Ovary (tissue), 9 donors: ENCODE data around the gene RAVER2. TPM values are rescaled to one million over a fixed set of nuclear protein-coding genes. Genes with fewer than 3 reads are reported as not detected.

Source experiments
- DNase-seq, 5 donors: peaks; one replicate each; pipeline ENCODE4 v3.0.0-alpha.2; 2019 to 2020
- H3K27ac ChIP-seq, 2 donors: fragments of 200-600 bp; one replicate each; pipeline versions ENCODE4 v1.5.1 to v1.8.0; 2019 to 2022
- H3K27me3 ChIP-seq: fragments of 200-600 bp; one replicate; pipeline ENCODE4 v1.8.0; 2022
- H3K36me3 ChIP-seq: fragments of 200-600 bp; sonication (generic); one replicate; pipeline ENCODE4 v1.5.1; 2019
- H3K4me1 ChIP-seq: one replicate; pipeline ENCODE4 v1.8.1; 2013; ENCODE audit warnings: mild to moderate bottlenecking, moderate library complexity; ENCODE audit not compliant: insufficient read depth
- H3K4me3 ChIP-seq: fragments of 200-600 bp; sonication (generic); one replicate; pipeline ENCODE4 v1.5.1; 2017
- H3K9me3 ChIP-seq, 2 donors: fragments of 200-600 bp in 1 of 2; sonication (generic) in 1 of 2; one replicate each; pipeline versions ENCODE4 v1.5.1 to v1.8.1; 2013 to 2019; ENCODE audit warnings: mild to moderate bottlenecking in 1 of 2, moderate library complexity in 1 of 2
- CTCF ChIP-seq, 3 donors: fragments of 450-650 bp in 2 of 3; fragments of 200-600 bp in 1 of 3; IDR thresholded peaks; one replicate each; pipeline versions ENCODE4 v1.5.1 to v1.8.0; 2016 to 2022; ENCODE audit warnings: antibody characterized with exemption in 3 of 3, mild to moderate bottlenecking in 1 of 3
- EP300 ChIP-seq: sonication (generic); formaldehyde crosslinking; IDR thresholded peaks from one replicate; pipeline ENCODE4 v1.6.1; 2017; ENCODE audit warnings: antibody characterized with exemption
- POLR2A ChIP-seq: fragments of 450-650 bp; IDR thresholded peaks from one replicate; pipeline ENCODE4 v1.6.1; 2017; ENCODE audit warnings: antibody characterized with exemption, mild to moderate bottlenecking, moderate library complexity
- WGBS, 3 donors: extraction: QIAGEN DNeasy Blood & Tissue Kit in 1 of 3; methylation state at CpG; one replicate each; pipeline versions ENCODE4 v1.1.5 to v1.1.7; 2013 to 2017; 5-methylcytosine and 5-hydroxymethylcytosine counted together
- intact Hi-C, 4 donors: fragments of 100-400 bp; cut with DNase I; formaldehyde crosslinking; loops; one replicate each; pipeline versions ENCODE4 v1.11.0 to v1.15.1; 2022 to 2023
- polyA plus RNA-seq, 2 donors: library from polyadenylated mRNA; stranded (reverse); fragments of 200-250 nt in 1 of 2; fragments of 350-450 nt in 1 of 2; fragmentation: Illumina TruSeq in 1 of 2; extraction: RNeasy Lipid Tissue Mini Kit (QIAGEN cat#74804) in 1 of 2; gene quantifications; one replicate each; pipeline ENCODE4 v1.2.3, GENCODE V29; 2013 to 2014
- total RNA-seq, 7 donors: library from RNA; depleted of rRNA in 2 of 7; stranded (reverse); fragments of >200 nt in 2 of 7; fragmentation: NEBNext Ultra II Directional in 3 of 7; extraction: Animal tissue kit (Norgen Biotek cat#: 25700) in 3 of 7; gene quantifications; one replicate each; pipeline versions ENCODE4 v1.1.0 to v1.2.4, GENCODE V29; 2016 to 2023
- donor health status: DM: no; HTN: no; CAD: no; lungs with moderate emphysema.
- donor health status: DM: no; HTN: no; CAD: no.
- donor health status: Bipolar disorder and iron deficiency.
- donor health status: DM: yes; HTN: yes; CAD: no.
- donor health status: DM: no; HTN: no; CAD: no.
- donor health status: DM: yes; HTN: yes; CAD: no.

Gene RAVER2
- total and polyA plus RNA-seq, 9 donors, result 5.0 to 10.7 (median 7.9) TPM

GRCh38 chr1:64757213-64757612, 12.3 kb downstream of the RAVER2 start:
- TF ChIP-seq POLR2A (no peak), EP300 (no peak)
- DNase-seq, result no peak
- peaks cover 1% of the 10 kb centered on the region for H3K4me1 ChIP-seq
- intact Hi-C loops, result no loop called here
- no peaks in the 10 kb centered on the region for H3K36me3 ChIP-seq
- H3K9me3 ChIP-seq, result no peaks in the 10 kb centered on the region
- 10 to 11% (median 10%) methylated on average over 1 of the region's 1 CpG for WGBS, 3 donors
- no peaks in the 10 kb centered on the region for H3K27me3 ChIP-seq
- no peak overlapping the region for H3K27ac ChIP-seq
- no peak overlapping the region for H3K4me3 ChIP-seq

GRCh38 chr1:64758233-64758632, 13.4 kb downstream of the RAVER2 start:
- 96 to 99% (median 98%) methylated on average over 3 of the region's 3 CpGs for WGBS, 3 donors
- no peak for TF ChIP-seq POLR2A
- TF ChIP-seq CTCF (IDR thresholded peaks at IDR 0.05), result no peak
- TF ChIP-seq EP300, result no peak
- intact Hi-C loops, result no loop called here

GRCh38 chr1:64759968-64760367, 15.1 kb downstream of the RAVER2 start:
- no peak overlapping the region for H3K27ac ChIP-seq
- no peaks in the 10 kb centered on the region for H3K9me3 ChIP-seq
- no peak overlapping the region for H3K4me3 ChIP-seq
- H3K27me3 ChIP-seq, result no peaks in the 10 kb centered on the region
- no peaks in the 10 kb centered on the region for H3K36me3 ChIP-seq
- TF ChIP-seq EP300 (no peak), CTCF (IDR thresholded peaks at IDR 0.05) (no peak), POLR2A (no peak)
- H3K4me1 ChIP-seq, result peaks cover 1% of the 10 kb centered on the region
- WGBS, 3 donors, result 68 to 82% (median 75%) methylated on average over 1 of the region's 1 CpG
- DNase-seq, result no peak
- intact Hi-C loops, result no loop called here

More at GRCh38 chr1:64758233-64758632, 13.4 kb downstream of the RAVER2 start:
- Histone ChIP-seq H3K9me3 (no peaks in the 10 kb centered on the region), H3K27ac (no peak overlapping the region), H3K36me3 (no peaks in the 10 kb centered on the region), H3K4me1 (peaks cover 1% of the 10 kb centered on the region), H3K4me3 (no peak overlapping the region), H3K27me3 (no peaks in the 10 kb centered on the region)
- DNase-seq, result no peak

- intact Hi-C loops, result no loop called here
- DNase-seq, result no peak
- Histone ChIP-seq H3K27me3 (no peaks in the 10 kb centered on the region), H3K4me3 (no peak overlapping the region), H3K9me3 (no peaks in the 10 kb centered on the region), H3K4me1 (no peaks in the 10 kb centered on the region), H3K36me3 (no peaks in the 10 kb centered on the region), H3K27ac (no peak overlapping the region)
- 94 to 95% (median 94%) methylated on average over 1 of the region's 1 CpG for WGBS, 3 donors
- TF ChIP-seq EP300 (no peak), CTCF (IDR thresholded peaks at IDR 0.05) (no peak), POLR2A (no peak)
Observed at GRCh38 chr1:64765012-64765411, 20.1 kb downstream of the RAVER2 start.

- H3K36me3 ChIP-seq, result no peaks in the 10 kb centered on the region
- TF ChIP-seq CTCF (IDR thresholded peaks at IDR 0.05) (no peak), POLR2A (no peak), EP300 (no peak)
- H3K9me3 ChIP-seq, result no peaks in the 10 kb centered on the region
- no peaks in the 10 kb centered on the region for H3K4me1 ChIP-seq
- WGBS, 3 donors, result 68 to 71% (median 68%) methylated on average over 2 of the region's 2 CpGs
- no peak overlapping the region for H3K4me3 ChIP-seq
- no peak overlapping the region for H3K27ac ChIP-seq
- intact Hi-C loops, result no loop called here
- no peaks in the 10 kb centered on the region for H3K27me3 ChIP-seq
- no peak for DNase-seq
Observed at GRCh38 chr1:64765826-64766225, 21.0 kb downstream of the RAVER2 start.
